Activated CD8-positive, alpha-beta memory T cell treated with anti-CD3 and anti-CD28 coated beads for 1 hour (primary cell): ENCODE measurements around the gene FYB1.

Source experiments
- DNase-seq, 2 donors: peaks; one replicate each; pipeline ENCODE4 v3.0.0-alpha.2; 2020; ENCODE audit warnings: low read depth in 1 of 2; ENCODE audit errors: extremely low read depth in 1 of 2

Gene FYB1

DNA sequence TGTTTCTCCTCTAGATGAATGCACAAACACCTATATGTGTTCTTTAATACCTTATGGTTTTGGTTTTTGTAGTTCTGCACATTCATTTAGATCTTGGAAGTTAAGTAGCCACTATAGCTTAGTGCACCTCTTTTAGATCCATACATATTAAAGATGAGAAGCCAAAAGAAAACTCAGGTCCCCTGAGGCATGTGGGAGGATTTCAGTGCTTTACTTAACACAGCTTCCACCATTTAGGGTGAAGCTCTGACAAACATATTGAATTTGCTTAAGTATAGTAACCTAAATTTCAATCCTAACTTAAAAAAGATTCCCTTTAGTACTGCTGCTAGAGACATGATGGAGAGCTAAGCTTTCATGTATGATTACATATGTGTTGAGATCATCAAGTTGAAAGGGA lies 119.5 kb downstream of the FYB1 start:
- no peak for DNase-seq

DNA sequence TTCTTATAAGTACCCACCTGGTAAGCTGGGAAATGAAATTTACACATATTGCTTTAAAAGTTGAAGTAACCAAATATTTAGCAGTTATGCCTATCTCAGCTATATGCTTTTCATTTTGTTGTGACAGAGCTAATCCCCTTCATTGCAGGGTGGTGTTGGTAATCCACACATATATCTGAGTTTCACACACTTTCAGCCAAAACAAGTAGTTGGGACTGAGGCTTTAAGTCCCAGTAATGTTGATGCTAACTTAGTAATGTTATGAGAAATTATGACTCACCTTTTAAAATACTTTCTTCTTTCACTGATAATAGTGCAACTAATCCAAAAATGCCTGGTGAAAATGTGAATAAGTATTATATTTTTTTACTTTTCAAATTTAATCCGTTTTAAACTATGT lies 126.0 kb downstream of the FYB1 start:
- DNase-seq = no peak

DNA sequence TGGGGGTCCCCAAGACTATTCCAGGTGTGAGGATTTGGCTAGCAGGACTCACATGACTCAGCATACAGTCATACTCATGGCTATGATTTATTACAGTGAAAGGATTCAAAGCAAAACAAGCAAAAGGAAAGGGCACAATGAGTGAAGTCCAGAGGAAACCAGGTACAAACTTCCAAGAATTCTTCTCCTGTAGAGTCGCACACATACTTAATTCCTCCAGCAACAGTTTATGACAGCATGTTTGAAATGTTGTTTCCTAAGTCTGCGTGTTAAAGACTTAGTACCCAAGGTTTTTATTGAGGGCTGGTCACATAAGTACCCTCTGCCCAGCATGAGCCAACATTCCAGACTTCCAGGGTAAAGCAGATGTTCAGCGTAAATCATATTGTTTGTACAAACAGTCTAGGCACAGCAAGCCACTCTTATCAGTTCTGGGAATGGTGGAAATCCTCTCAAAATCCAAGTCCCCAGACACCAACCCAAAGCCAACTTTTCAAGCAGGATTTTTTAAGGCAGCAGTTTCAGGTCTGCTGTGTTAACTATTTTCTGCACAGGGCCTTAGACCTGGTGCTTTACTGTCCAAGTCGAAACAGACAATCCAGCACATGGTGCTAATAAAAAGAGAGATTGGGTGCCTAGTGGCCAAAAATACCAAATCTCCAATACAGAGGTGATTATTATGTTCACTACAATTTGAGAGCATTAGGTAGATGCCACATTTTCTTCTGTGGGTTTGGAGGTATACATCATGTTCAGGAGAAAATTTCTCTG lies 126.6 kb downstream of the FYB1 start:
- DNase-seq = no peak

DNA sequence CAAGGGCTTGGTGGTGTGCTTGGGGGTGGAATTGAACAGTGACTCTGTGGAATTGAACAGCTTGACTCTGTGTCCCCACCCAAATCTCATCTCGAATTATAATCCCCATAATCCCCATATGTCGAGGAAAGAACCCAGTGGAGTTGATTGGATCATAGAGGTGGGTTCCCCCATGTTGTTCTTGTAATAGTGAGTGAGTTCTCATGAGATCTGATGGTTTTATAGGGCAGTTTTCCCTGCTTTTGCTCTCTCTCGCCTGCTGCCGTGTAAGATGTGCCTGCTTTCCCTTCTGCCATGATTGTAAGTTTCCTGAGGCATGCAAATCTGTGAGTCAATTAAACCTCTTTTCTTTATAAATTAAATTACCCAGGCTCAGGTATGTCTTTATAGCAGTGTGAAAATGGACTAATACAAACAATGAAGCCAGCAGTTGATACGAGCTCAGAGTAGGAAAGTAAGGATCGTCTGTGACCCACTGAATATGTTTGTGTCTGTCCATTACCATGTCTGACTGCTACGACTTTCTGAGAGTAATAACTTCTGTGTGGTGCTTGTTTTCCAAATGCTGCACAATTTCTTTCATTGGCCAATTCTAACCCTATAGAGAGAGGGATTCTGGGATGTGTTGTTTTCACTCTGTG lies 127.3 kb downstream of the FYB1 start:
- DNase-seq = no peak

DNA sequence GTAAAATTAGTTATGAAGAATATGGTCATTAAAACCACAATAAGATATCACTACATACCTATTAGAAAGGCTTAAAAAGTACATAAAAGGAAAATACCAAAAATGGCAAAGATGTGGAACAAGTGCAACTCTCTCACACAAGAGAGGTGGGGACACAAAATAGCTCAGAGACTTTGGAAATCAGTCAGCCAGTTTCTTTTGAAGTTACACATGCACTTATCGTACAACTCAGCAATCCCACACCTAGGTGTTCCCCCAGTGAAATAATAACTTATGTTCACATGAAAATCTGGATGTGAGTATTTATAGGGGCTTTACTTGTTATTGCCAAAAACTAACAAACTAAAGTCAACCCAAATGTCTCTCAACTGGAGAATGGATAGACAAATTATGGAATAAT lies 135.4 kb downstream of the FYB1 start:
- DNase-seq = no peak

DNA sequence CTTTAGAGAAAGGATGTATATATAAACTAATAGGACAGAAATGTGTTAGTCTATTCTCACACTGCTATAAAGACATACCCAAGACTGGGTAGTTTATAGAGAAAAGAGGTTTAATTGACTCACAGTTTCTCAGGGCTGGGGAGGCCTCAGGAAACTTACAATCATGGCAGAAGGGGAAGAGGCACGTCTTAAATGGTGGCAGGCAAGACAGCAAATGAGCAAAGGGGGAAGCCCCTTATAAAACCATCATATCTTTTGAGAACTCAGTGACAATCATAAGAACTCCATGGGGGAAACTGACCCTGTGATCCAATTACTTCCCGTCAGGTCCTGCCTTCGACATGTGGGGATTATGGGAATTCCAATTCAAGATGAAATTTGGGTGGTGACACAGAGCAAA lies 136.4 kb downstream of the FYB1 start:
- DNase-seq = no peak

DNA sequence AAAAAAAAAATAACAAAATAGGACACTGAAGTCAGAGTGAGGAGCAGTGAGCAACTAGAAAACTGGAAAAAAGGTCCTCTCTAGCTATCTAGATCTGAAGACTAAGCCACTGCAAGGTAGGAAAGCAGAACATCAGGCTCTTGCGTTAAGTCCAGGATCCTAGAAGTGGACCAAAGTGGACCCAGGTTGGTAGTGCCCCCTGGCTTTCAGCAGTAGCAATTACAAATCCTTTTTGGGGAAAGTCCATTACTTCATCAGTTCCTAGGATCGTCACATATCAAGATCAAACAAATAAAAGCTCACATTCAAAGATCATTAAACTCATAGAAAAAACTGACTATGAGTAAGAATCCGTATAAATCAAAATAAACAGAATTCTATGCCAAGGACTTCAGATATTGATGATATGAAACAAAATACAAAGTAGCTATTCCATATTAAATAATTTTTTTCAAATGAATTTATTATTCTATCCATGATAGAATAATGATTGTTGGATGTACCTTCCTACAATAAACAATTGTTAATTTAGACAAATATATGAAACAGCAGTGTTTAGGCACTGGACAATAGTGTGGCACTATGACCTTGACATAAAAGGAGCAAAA lies 138.7 kb downstream of the FYB1 start:
- no peak for DNase-seq

DNA sequence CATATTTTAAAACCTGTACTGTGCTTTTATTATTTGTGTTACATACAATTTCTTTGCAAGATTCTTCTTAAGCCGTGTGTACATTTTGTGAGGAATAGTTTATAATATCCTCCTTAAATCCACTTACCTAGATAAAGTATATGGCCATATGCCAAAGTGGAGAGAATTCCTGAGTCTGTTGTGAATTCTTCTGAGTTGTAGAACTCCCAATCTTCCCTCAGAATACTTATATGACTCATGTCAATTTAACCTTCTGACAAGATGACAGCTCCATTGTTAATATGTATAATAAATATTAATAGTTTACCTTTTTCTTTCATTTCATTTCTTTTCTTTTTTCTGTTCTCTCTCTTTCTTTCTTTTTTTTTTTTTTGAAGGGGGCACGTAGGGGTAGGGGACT lies 139.2 kb downstream of the FYB1 start:
- no peak for DNase-seq

DNA sequence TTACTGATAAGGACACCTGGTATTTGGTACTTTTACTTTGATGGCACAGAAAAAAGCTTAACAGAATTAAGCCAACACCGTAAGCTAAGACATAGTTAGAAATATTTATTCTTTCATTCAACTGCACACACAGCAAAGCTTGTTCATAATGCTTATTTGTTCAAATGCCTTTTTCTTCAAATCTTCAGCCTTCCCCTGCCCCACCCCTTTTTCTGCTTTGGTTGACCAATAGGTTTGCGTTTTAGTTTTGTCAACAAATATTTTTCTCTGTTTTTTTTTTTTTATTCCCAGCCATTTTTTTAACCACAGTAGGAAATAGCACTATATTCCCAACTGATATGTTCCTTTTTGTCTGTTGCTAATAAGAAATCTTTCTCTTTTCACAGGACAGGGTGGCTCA lies 140.2 kb downstream of the FYB1 start:
- DNase-seq = no peak

DNA sequence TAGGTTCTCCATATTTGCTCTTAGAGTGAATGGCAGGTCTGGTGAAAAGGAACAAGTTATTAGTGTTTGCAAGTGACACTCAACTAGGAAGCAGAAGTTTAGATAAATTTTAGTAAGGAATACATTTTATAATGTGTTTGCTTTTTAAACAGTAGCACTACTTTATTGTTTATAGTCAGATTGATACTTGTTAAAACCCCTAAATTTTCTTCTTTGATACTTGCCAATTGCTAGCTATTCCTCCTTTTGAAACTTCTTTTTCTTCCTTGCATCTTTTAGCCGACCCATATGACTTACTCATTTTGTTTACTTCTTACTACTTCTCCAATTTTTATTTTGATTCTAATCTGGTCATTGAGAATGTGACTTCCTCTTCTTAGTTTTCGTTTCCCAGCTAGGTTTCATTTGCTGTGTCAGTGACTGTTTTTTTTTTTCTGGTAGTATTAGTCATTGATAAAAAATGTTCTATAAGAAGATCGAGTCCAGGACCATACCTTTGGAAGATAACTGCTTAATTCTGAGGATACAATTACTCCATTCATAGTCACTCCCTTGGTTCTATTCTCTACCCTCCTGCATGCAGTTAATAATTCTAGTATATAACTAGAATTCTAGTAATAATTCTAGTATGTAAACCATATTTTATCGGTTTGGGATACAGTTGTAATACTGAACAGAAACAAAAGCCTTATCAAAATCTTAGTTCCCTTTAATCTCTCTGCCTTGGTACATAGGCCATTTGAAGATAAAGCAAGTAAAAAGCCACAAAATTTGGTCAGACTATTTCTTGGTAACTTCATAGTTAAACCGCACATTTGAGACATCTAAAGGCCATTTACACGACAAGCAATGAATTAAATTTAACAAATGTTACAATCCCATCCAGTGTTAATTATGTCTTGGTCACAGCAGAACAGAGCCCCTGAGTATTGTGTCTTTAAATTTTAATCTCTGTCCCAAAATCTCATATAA lies 142.3 kb downstream of the FYB1 start:
- no peak for DNase-seq

DNA sequence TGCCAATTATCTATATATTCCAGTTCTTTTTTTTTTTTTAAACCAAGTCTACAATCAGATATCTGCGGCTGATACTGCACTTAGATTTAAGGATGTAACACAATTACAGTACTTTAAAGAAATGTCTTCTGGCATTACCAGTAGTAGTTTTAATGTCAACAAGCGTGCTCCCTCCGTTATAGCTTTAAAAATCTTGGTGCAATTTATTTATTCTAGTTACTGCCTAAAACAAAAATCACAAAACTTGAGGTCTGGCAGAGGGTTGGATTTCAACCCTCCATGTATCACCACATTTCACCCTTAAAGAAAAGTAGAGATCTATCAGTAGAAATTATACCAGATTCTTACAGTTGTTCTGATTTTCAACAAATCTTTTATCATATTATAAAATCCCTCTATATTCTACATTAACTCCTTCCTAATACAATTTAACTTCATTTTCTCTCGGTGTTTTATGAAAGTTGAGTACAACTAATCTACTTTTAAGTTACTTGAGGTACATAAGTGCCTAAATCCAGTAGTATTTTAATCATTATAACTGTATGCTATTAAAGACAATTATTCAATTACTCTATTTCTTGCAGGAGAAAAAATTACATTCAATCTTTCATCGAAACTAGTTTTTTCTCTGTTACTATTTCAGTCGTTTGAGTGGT lies 143.1 kb downstream of the FYB1 start:
- no peak for DNase-seq

DNA sequence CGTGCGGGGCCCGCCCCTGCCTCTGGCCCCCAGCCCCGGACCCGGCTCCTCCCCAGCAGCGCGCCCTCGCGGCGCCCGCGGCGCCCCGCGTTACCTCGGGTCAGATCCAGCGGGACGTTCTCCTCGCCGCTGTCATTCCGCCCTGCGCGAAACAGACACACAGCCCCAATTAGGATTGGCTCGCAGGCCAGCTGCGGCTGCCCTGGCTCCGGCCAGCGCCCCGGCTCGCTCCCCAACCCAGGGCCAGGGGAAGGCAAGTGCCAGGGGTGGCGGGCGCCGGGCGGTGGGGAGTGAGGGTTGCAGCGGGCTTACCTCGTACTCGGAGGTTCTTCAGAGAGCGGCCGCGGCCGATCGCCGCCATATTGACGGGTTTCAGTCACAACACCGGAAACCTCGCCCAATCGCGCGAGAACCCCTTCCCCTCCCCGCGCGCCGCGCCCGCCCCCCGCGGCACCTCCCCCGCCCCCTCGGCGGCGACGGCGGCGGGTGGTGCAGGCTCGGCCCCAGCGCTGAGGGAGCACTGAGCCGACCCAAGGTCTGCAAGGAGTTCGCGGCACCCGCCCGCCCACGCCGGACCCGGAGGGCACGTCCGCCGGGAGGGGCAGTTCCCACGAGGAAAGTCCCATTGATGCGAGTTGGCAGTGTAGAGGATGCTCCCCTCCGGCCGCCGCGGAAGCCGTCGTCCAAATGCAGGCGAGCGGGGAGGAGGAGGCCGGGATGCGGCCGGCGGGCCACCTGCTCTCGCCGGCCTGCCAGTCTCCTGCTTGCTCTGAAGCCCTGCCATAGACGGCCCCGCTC lies 145.1 kb downstream of the FYB1 start, which contains the start of gene RICTOR:
Gene RICTOR, minus strand, starts transcription at position 383 of the 798 bp plus-strand sequence. Its CDS starts 22 bp downstream, at position 361.
- DNase-seq = peak; percentile 70 to 85

DNA sequence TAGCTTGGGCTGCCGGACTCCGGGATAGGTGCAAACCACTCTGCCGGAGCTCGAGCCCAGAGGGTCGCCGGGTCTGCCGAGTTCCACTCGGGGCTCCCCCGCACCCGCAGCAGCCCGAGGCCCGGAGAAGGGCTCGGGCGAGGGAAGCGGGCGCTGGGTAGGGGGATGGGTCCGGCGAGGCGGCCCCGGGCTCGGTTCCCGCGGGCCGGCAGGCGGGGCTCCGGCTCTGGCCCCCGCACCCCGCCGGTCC lies 145.7 kb downstream of the FYB1 start:
- DNase-seq = no peak

DNA sequence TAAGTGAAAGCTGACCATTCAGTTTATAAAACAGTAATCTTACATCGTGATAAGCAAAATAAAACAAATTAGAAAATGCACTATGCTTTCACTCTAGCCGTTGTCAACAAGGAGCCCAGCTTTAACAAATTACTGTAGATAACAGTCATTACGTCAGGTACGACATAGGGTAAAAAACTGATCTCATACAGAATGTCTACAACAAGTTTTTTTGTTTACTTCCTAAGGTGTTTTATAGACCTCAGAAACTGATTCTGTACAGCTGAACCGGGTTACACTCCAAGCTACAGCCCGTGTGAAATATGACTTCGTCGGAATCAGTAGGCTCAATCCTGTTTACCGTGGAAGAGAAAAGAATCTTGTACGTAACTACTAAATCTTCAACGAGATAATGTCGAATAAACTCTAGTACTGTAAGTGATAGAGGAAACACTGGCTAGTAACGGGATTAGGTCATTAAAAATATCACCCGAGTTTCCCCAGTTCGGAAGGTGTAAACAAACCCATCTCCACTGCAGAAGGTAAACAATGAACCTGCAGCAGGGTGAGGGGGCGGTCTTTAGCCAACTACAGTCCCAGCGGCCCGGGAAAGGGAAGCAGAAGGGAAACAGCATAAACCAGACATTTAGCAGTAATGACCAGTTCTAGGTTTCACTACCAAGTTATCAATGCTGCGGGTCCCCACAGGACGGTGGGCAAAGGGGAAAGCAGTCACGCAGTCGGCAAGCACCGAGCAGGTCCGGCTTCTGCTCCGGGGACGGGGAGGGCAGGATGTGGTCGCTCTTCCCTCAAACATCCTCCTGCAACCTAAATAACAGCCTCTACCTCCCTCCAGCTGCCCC lies 146.2 kb downstream of the FYB1 start:
- DNase-seq = peak in 1 of 2 donors; percentile 28

DNA sequence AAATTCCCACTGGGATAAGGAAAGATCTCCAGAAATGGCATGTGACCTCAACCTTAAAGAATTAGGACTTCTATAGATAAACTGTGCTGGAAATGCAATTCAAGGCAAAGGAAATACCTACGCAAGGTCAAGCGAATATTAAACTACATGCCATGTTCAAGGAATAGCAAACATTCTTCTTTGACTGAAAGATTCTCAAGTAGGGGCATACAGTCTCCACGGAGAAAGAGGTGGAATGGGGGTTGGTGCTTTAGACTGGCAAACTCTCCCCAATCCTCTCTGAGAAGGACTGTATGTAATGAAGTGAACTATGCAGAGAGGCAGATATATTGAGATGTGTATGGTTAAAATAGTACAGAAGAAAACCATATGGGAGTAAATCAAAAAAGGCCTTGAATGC lies 151.3 kb downstream of the FYB1 start:
- DNase-seq = no peak

DNA sequence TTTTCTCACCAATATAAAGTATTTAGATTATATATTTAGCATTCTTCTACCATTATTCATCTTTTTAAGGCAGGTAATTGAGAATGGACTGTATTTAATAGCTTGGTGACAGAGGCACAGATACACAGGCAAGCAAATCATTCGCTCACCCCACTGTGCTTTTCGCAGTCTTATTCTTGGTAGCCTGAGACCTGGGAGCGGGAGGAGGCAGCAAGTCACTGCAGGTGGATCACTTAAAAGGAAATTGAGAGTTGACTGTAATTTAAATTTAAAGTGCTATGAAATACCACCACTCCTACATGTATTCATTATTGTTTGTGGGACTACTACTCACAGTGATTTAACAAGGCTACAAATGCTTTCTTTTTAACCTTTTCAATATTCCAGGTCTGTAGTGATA lies 154.9 kb downstream of the FYB1 start:
- no peak for DNase-seq

DNA sequence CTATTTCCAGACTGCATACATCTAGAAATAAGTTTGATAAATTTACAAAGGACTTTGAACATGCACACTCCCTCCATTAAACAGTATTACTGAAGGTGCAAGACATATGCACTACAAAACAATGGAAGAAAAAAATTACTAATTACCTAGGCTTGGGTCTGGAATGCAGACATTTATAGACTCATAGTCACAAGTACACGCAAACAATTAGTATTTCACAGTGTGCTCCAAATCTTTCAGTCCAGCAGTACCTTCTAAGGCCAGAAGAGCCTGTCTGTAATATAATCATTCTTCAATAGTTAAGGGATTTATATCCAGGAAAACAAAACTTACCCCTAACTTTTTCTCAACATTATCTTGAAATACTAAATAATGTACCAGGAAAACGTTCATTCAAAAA lies 156.3 kb downstream of the FYB1 start:
- DNase-seq = no peak

DNA sequence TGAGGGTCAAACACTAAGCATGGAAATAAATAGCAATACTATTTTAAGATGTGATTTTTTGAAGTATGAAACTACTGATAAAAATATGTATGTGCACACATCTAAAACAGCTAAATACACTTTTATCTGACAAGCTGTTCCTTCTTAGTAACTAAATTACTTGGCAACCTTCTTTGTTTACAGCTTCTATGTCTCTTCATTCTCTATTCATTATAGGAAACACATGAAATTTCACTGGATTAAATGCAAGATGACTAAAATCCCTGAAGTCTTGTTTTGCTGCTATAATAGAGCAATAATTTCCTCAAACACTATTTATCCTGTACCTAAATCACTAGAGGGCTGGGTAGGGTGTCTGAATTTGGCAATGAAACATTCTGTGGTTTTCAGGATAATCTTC lies 156.8 kb downstream of the FYB1 start:
- DNase-seq = no peak

DNA sequence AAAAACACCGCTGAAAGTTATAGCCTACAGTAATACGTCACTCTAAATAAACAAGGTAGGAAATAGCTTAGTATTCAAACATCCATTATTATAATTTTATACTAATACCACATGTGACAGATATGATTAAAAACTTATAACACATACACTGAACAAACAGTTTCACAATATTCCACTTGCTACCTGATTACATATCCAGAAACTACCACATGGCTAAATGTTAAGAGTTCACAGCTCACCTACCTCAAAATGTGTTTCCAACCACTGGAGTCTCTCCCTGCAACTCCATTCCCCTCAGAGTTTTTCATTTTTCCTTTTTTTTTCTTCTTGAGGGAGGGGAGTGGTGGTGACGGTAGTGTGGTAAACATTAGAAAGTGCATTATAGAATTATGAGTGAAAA lies 157.3 kb downstream of the FYB1 start:
- DNase-seq = no peak
